Fibroblast of lung (primary cell): ENCODE results near the gene MUC2. TPM values are rescaled to one million over a fixed set of nuclear protein-coding genes. Genes with fewer than 3 reads are reported as not detected.

Source experiments
- DNase-seq, 2 donors: peaks; one replicate each; pipeline versions ENCODE4 v3.0.0 to v3.0.0-alpha.2; 2010; ENCODE audit warnings: low read depth in 2 of 2
- H2AFZ ChIP-seq: 2 replicates; pipeline ENCODE4 v1.5.1; 2012; ENCODE audit warnings: low read length, control low read depth, inconsistent platforms
- H3K27ac ChIP-seq: 2 replicates; pipeline ENCODE4 v1.5.1; 2011; ENCODE audit warnings: low read length, control low read depth; ENCODE audit not compliant: insufficient read depth
- H3K27me3 ChIP-seq: 2 replicates; pipeline ENCODE4 v1.5.1; 2011; ENCODE audit warnings: mild to moderate bottlenecking, low read length; ENCODE audit not compliant: control insufficient read depth, insufficient read depth
- H3K36me3 ChIP-seq: 2 replicates; pipeline ENCODE4 v1.5.1; 2011; ENCODE audit warnings: low read length; ENCODE audit not compliant: control insufficient read depth, insufficient read depth
- H3K4me1 ChIP-seq: 2 replicates; pipeline ENCODE4 v1.5.1; 2011; ENCODE audit warnings: low read length; ENCODE audit not compliant: control insufficient read depth, insufficient read depth; ENCODE audit errors: extremely low read depth
- H3K4me2 ChIP-seq: 2 replicates; pipeline ENCODE4 v1.5.1; 2011; ENCODE audit warnings: low read length, control low read depth; ENCODE audit not compliant: insufficient read depth; ENCODE audit errors: extremely low read depth
- H3K4me3 ChIP-seq, 4 experiments: fragments of 200-600 bp in 1 of 4; sonication (generic) in 1 of 4; replicated peaks in 1 of 4; 2 replicates each; pipeline ENCODE4 v1.5.1; 2011 to 2016; ENCODE audit warnings: low read length in 4 of 4, low read depth in 3 of 4, mild to moderate bottlenecking in 3 of 4, control low read depth in 2 of 4, inconsistent platforms in 1 of 4, mixed read lengths in 1 of 4; ENCODE audit not compliant: insufficient read depth in 1 of 4; ENCODE audit errors: control extremely low read depth in 1 of 4
- H3K79me2 ChIP-seq: 2 replicates; pipeline ENCODE4 v1.5.1; 2012; ENCODE audit warnings: mild to moderate bottlenecking, low read length, inconsistent platforms; ENCODE audit not compliant: control insufficient read depth, insufficient read depth
- H3K9ac ChIP-seq: 2 replicates; pipeline ENCODE4 v1.5.1; 2011; ENCODE audit warnings: mild to moderate bottlenecking, low read length, control low read depth; ENCODE audit not compliant: insufficient read depth
- H3K9me3 ChIP-seq: 2 replicates; pipeline ENCODE4 v1.5.1; 2012; ENCODE audit warnings: low read depth, low read length; ENCODE audit not compliant: control insufficient read depth, insufficient read depth
- H4K20me1 ChIP-seq: 2 replicates; pipeline ENCODE4 v1.5.1; 2011; ENCODE audit warnings: low read length; ENCODE audit not compliant: control insufficient read depth, insufficient read depth; ENCODE audit errors: extremely low read depth
- EZH2 ChIP-seq: IDR thresholded peaks from 2 replicates; pipeline ENCODE4 v1.5.1; 2012; ENCODE audit warnings: low read length, control low read depth, mild to moderate bottlenecking; ENCODE audit errors: missing control alignments
- polyA plus RNA-seq, 2 donors: library from polyadenylated mRNA; depleted of rRNA in 1 of 2; stranded (reverse) in 1 of 2; unstranded in 1 of 2; fragments of >200 nt; gene quantifications; 2 replicates each; pipeline ENCODE4 v1.2.1, GENCODE V29; 2011 to 2012; ENCODE audit warnings: missing spikeins in 1 of 2
- total RNA-seq: library from RNA; depleted of rRNA; stranded (reverse); fragments of >200 nt; gene quantifications from 2 replicates; pipeline ENCODE4 v1.2.1, GENCODE V29; 2014
- TF ChIP-seq, protein P1 (sequence below), 2 donors: IDR thresholded peaks in 1 of 2; conservative IDR thresholded peaks in 1 of 2; 1 replicate in 1 of 2; 2 replicates in 1 of 2; pipeline ENCODE4 v1.5.1; 2011 to 2012; ENCODE audit warnings: low read length in 2 of 2, control low read depth in 1 of 2, inconsistent platforms in 1 of 2, low read depth in 1 of 2, mild to moderate bottlenecking in 1 of 2

The MUC2 gene
- total and polyA plus RNA-seq, 2 donors (not counting 1 experiment from before 2014, with no cell fraction given) = not detected

DNA sequence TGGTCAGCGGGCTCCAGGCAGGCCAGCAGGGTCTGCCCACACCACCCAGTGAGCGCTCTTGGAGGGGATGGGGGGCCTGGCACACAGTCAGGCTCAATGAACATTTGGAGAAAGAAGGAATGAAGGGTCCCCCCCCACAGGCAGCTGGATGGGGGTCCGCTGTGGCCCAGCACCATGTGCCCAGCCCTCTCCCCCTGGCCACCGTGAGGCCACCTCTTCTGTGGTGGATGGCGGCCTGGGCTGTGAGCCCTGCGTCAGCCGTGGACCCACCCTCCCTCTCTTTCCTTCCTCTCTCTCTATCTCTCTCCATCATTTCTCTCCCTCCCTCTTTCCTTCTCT, 48.0 kb downstream of the MUC2 start:
- H3K9ac ChIP-seq = no peak overlapping the region

DNA sequence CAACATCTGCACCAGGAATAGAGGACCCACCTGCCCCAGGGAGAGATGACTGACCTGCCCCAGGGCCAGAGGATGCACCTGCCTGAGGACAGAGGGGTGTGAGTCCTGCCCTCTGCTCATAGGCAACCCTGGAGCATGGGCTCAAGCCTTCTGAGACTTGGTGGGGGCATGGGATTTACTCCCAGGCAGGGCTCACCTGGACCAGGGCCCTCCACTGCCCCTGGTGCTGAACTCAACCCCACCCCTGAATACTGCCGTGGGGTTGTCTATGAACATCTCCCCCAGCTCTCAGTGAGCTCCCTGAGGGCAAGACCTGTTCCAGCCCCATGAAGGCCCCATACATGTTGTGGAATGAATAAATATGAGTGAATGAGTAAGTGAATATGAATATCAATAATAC, 49.3 kb downstream of the MUC2 start:
- H3K9me3 ChIP-seq = no peaks in the 10 kb centered on the region
- no peak overlapping the region for H2AFZ ChIP-seq
- no peaks in the 10 kb centered on the region for H3K27me3 ChIP-seq
- no peak for TF ChIP-seq EZH2
- TF ChIP-seq, protein P1, sequence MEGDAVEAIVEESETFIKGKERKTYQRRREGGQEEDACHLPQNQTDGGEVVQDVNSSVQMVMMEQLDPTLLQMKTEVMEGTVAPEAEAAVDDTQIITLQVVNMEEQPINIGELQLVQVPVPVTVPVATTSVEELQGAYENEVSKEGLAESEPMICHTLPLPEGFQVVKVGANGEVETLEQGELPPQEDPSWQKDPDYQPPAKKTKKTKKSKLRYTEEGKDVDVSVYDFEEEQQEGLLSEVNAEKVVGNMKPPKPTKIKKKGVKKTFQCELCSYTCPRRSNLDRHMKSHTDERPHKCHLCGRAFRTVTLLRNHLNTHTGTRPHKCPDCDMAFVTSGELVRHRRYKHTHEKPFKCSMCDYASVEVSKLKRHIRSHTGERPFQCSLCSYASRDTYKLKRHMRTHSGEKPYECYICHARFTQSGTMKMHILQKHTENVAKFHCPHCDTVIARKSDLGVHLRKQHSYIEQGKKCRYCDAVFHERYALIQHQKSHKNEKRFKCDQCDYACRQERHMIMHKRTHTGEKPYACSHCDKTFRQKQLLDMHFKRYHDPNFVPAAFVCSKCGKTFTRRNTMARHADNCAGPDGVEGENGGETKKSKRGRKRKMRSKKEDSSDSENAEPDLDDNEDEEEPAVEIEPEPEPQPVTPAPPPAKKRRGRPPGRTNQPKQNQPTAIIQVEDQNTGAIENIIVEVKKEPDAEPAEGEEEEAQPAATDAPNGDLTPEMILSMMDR (conservative IDR thresholded peaks at IDR 0.05 in 1 of 2, IDR thresholded peaks at IDR 0.05 in 1 of 2; ENCODE audit: low read depth in 1 of 2, low read length in 2 of 2) = no peak
- H3K4me2 ChIP-seq = no peak overlapping the region
- H3K4me1 ChIP-seq = no peaks in the 10 kb centered on the region
- H3K27ac ChIP-seq = no peak overlapping the region
- H3K36me3 ChIP-seq = no peaks in the 10 kb centered on the region
- no peak overlapping the region for H3K9ac ChIP-seq
- no peak overlapping the region for H3K4me3 ChIP-seq
- no peaks in the 10 kb centered on the region for H3K79me2 ChIP-seq
- DNase-seq = no peak
- H4K20me1 ChIP-seq = no peaks in the 10 kb centered on the region

More for the DNA sequence above, 48.0 kb downstream of the MUC2 start:
- Histone ChIP-seq H3K27me3 (no peaks in the 10 kb centered on the region), H3K79me2 (no peaks in the 10 kb centered on the region), H3K36me3 (no peaks in the 10 kb centered on the region), H3K27ac (no peak overlapping the region), H2AFZ (no peak overlapping the region), H4K20me1 (no peaks in the 10 kb centered on the region), H3K9me3 (no peaks in the 10 kb centered on the region), H3K4me1 (no peaks in the 10 kb centered on the region), H3K4me3 (no peak overlapping the region), H3K4me2 (no peak overlapping the region)
- TF ChIP-seq, protein P1 (conservative IDR thresholded peaks at IDR 0.05 in 1 of 2, IDR thresholded peaks at IDR 0.05 in 1 of 2; ENCODE audit: low read depth in 1 of 2, low read length in 2 of 2) = no peak
- no peak for TF ChIP-seq EZH2
- no peak for DNase-seq

Other genes with a start within 250 kb of the MUC2 start
- 0.66 and 1.0 TPM in 2 replicates for gene CRACR2B, start 247.0 kb upstream of the MUC2 start, total RNA-seq
- gene CRACR2B, start 247.0 kb upstream of the MUC2 start, polyA plus RNA-seq = 0.11 and 0.82 TPM in 2 replicates
- gene CD151, start 241.9 kb upstream of the MUC2 start, total RNA-seq = 408 and 547 TPM in 2 replicates
- 711 and 748 TPM in 2 replicates for gene CD151, start 241.9 kb upstream of the MUC2 start, polyA plus RNA-seq
- gene POLR2L, start 232.3 kb upstream of the MUC2 start, total RNA-seq = 106 and 196 TPM in 2 replicates
- 181 and 317 TPM in 2 replicates for gene POLR2L, start 232.3 kb upstream of the MUC2 start, polyA plus RNA-seq
- gene TSPAN4, start 232.0 kb upstream of the MUC2 start, total RNA-seq = 133 and 191 TPM in 2 replicates
- 102 and 133 TPM in 2 replicates for gene TSPAN4, start 232.0 kb upstream of the MUC2 start, polyA plus RNA-seq
- 49.6 and 54.3 TPM in 2 replicates for gene CHID1, start 164.1 kb upstream of the MUC2 start, total RNA-seq
- gene CHID1, start 164.1 kb upstream of the MUC2 start, polyA plus RNA-seq = 59.9 and 68.4 TPM in 2 replicates
- gene AP2A2, start 149.0 kb upstream of the MUC2 start, total RNA-seq = 19.8 and 21.6 TPM in 2 replicates
- 46.1 and 65.6 TPM in 2 replicates for gene AP2A2, start 149.0 kb upstream of the MUC2 start, polyA plus RNA-seq
- gene MUC6, start 38.2 kb upstream of the MUC2 start, total RNA-seq = not detected in 2 replicates
- gene MUC6, start 38.2 kb upstream of the MUC2 start, polyA plus RNA-seq = not detected in 2 replicates
- gene MUC5AC, start 83.1 kb downstream of the MUC2 start, total RNA-seq = not detected in 2 replicates
- not detected in 2 replicates for gene MUC5AC, start 83.1 kb downstream of the MUC2 start, polyA plus RNA-seq
- gene MUC5B, start 148.2 kb downstream of the MUC2 start, total RNA-seq = not detected in 2 replicates
- not detected in 2 replicates for gene MUC5B, start 148.2 kb downstream of the MUC2 start, polyA plus RNA-seq
- gene TOLLIP, start 234.8 kb downstream of the MUC2 start, total RNA-seq = 21.8 and 28.4 TPM in 2 replicates
- 34.6 and 40.4 TPM in 2 replicates for gene TOLLIP, start 234.8 kb downstream of the MUC2 start, polyA plus RNA-seq